ENCODE results near the gene H3-3A. TPM values are rescaled to one million over a fixed set of nuclear protein-coding genes. Genes with fewer than 3 reads are reported as not detected.

The H3-3A gene
- total and polyA plus RNA-seq, 2 of the 8 experiments (the other 6 are each of a cell fraction or from before 2014, with no cell fraction given), result 1,157 to 1,223 TPM

GRCh38 chr1:226094451-226094850 is 31.9 kb downstream of the H3-3A start:
- H3K23me2 ChIP-seq (ENCODE audit: low read depth, low read length), result no peaks in the 10 kb centered on the region
- no peak overlapping the region for H2BK12ac ChIP-seq (ENCODE audit: low read depth, low read length)
- no peak overlapping the region for H3K4me2 ChIP-seq (ENCODE audit: insufficient read depth in 1 of 2, low read depth in 2 of 2, low read length in 2 of 2)
- H3K14ac ChIP-seq (ENCODE audit: insufficient read length), result no peak overlapping the region
- H4K8ac ChIP-seq (ENCODE audit: extremely low read depth, insufficient read depth, low read length), result no peak overlapping the region
- no peak overlapping the region for H4K5ac ChIP-seq (ENCODE audit: insufficient read length, low read depth, low read length)
- no peak overlapping the region for H2BK20ac ChIP-seq (ENCODE audit: low read length)
- no peak overlapping the region for H3K9ac ChIP-seq (replicated peaks in 1 of 4; ENCODE audit: extremely low read depth in 1 of 4, low read depth in 3 of 4, low read length in 3 of 4)
- no peak for FAIRE-seq
- CTCF ChIA-PET (ENCODE audit: partially characterized antibody), result interaction anchor here (0.7 to 1.4 kb wide), 3 partner anchors 8 to 29 kb away, joined by 3 to 5 read pairs (median 4); no protein-coding TSS in a partner anchor
- TF ChIP-seq EZH2 (IDR thresholded peaks at IDR 0.05; ENCODE audit: low read depth, low read length, severe bottlenecking), result no peak
- TF ChIP-seq EP300 (IDR thresholded peaks at IDR 0.05; ENCODE audit: borderline replicate concordance in 1 of 2, low read depth in 2 of 2, low read length in 2 of 2), result no peak
- TF ChIP-seq JUN (IDR thresholded peaks at IDR 0.05; ENCODE audit: low read depth, low read length), result no peak
- TF ChIP-seq TEAD4 (IDR thresholded peaks at IDR 0.05; ENCODE audit: low read depth, low read length), result no peak
- TF ChIP-seq MAFK (IDR thresholded peaks at IDR 0.05; ENCODE audit: low read depth, low read length), result no peak
- TF ChIP-seq BRCA1 (IDR thresholded peaks at IDR 0.05; ENCODE audit: low read depth, low read length), result no peak
- TF ChIP-seq KDM1A (IDR thresholded peaks at IDR 0.05; ENCODE audit: borderline replicate concordance, low read length), result no peak; the same call in 1 of the 2 replicates
- no peak for TF ChIP-seq KDM4A (IDR thresholded peaks at IDR 0.05; ENCODE audit: low read depth, low read length, severe bottlenecking)
- TF ChIP-seq CBX5 (IDR thresholded peaks at IDR 0.05; ENCODE audit: low read depth, low read length), result no peak
- no peak for TF ChIP-seq RFX5 (IDR thresholded peaks at IDR 0.05; ENCODE audit: borderline replicate concordance, low read depth, low read length)
- no peak for TF ChIP-seq ASH2L (IDR thresholded peaks at IDR 0.05; ENCODE audit: low read length)
- no peak for TF ChIP-seq FOSL1 (IDR thresholded peaks at IDR 0.05; ENCODE audit: insufficient read depth, low read depth, low read length)
- TF ChIP-seq TAF1 (IDR thresholded peaks at IDR 0.05; ENCODE audit: low read depth, low read length), result no peak
- H3K27me3 ChIP-seq (replicated peaks in 1 of 4; ENCODE audit: control insufficient read depth in 3 of 4, extremely low read depth in 1 of 4, insufficient read depth in 3 of 4, low read length in 3 of 4), result no peaks in the 10 kb centered on the region
- H4K20me1 ChIP-seq (replicated peaks in 1 of 2; ENCODE audit: control insufficient read depth in 1 of 2, insufficient read depth in 2 of 2, low read length in 2 of 2), result no peaks in the 10 kb centered on the region
- no peaks in the 10 kb centered on the region; the same call in 1 of the 2 replicates for H3K79me1 ChIP-seq (ENCODE audit: low read depth, low read length)
- H3K4ac ChIP-seq (replicated peaks; ENCODE audit: insufficient read length, low read depth, low read length), result no peak overlapping the region
- H4K91ac ChIP-seq (replicated peaks; ENCODE audit: insufficient read length, low read length), result no peak overlapping the region
- H3K56ac ChIP-seq (replicated peaks; ENCODE audit: insufficient read length, low read depth, low read length), result no peak overlapping the region
- H3K79me2 ChIP-seq (ENCODE audit: control insufficient read depth in 1 of 2, insufficient read depth in 2 of 2, low read length in 2 of 2), result no peaks in the 10 kb centered on the region
- 33% methylated on average over 1 of the region's 1 CpG; no CpG with 5 or more reads in 1 of the 2 experiments for WGBS, 2 experiments (ENCODE audit: extremely low coverage in 1 of 2, insufficient coverage in 1 of 2, insufficient read length in 1 of 2, insufficient replicate concordance in 2 of 2, low coverage in 1 of 2, low lambda C conversion rate in 2 of 2, missing lambda C conversion rate in 1 of 2)
- H3K18ac ChIP-seq (ENCODE audit: extremely low read depth, low read length), result no peak overlapping the region
- no peak overlapping the region for H2BK120ac ChIP-seq (replicated peaks; ENCODE audit: low read depth, low read length)
- POLR2A ChIA-PET (ENCODE audit: partially characterized antibody), result interaction anchor here (1.1 to 2.7 kb wide), 7 partner anchors 11 to 32 kb away, joined by 5 to 13 read pairs (median 6); partner anchors contain the start of gene H3-3A
- no peak overlapping the region for H2BK15ac ChIP-seq (ENCODE audit: low read length)
- H2AK5ac ChIP-seq (ENCODE audit: low read depth, low read length), result no peak overlapping the region
- DNase-seq (ENCODE audit: low read depth in 1 of 2, low spot score in 2 of 2), result no peak
- H3K23ac ChIP-seq (ENCODE audit: insufficient read length), result no peak overlapping the region
- no peak overlapping the region for H2BK5ac ChIP-seq (ENCODE audit: low read depth, low read length)
- H3K27ac ChIP-seq (ENCODE audit: low read depth, low read length), result no peak overlapping the region
- H3K4me3 ChIP-seq (ENCODE audit: extremely low read depth in 1 of 4, insufficient read depth in 2 of 4, low read depth in 3 of 4, low read length in 4 of 4), result no peak overlapping the region
- H3K9me3 ChIP-seq (ENCODE audit: insufficient read depth in 2 of 2, low read depth in 1 of 2, low read length in 1 of 2), result no peaks in the 10 kb centered on the region
- peaks cover 0 to 3% (median 2%) of the 10 kb centered on the region in 4 experiments; a peak in 2 of 7 replicates for H3K4me1 ChIP-seq (replicated peaks in 1 of 4; ENCODE audit: control insufficient read depth in 3 of 4, insufficient read depth in 4 of 4, low read length in 3 of 4)
- H2AFZ ChIP-seq (ENCODE audit: low read length), result no peak overlapping the region
- no peaks in the 10 kb centered on the region for H3K36me3 ChIP-seq (ENCODE audit: control insufficient read depth in 2 of 4, insufficient read depth in 4 of 4, low read length in 3 of 4)

Measured in H1 (cell line).